ENCODE data around the gene APOL3. TPM values are rescaled to one million over a fixed set of nuclear protein-coding genes. Genes with fewer than 3 reads are reported as not detected.
"Not testable (repeated sequence)": the region's sequence is repeated elsewhere in the genome, so short reads cannot be mapped to it uniquely, and the experiment has no call there.

Gene APOL3
- polyA plus RNA-seq, 1 donor, result 9.1 TPM

- DNase-seq (ENCODE audit: low read depth), result no peak
Measured at GRCh38 chr22:36193171-36193570, 32.6 kb upstream of the APOL3 start.

- DNase-seq (ENCODE audit: low read depth), result no peak
Measured at GRCh38 chr22:36192542-36192941, 32.0 kb upstream of the APOL3 start.

DNA sequence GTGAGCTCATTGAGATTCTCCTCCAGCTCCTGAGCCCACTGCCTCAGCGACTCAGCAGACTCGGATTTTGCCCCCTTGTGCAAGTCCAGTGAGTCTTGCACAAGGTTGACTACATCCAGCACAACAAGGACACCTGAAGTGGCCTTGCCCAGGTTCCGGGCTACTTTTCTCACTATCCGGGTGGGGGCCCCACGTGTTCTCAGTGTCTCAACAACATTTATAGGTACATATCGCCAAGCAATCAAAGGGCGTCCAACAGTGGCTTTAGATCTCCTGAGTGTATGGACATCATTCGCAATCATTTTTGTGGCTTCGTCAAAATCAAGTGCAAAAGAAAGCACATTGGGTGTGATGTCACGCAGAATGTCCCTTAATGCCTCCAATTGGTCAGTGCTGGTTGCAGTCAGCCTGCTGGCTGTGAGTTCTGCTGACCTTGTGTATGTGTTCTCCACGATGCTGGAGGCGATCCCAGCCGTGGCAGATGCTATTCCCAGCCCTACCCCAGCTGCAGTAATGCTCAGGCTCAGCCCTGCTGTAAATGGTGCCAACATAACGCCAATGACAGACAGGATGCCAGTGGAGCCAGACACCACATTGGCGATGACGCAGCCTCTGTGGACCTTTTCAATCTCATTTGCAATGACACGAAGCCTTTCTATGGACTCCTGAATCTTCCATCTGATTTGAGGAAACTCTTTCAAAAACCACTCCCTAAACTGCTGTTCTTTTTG, 30.7 kb upstream of the APOL3 start:
- DNase-seq (ENCODE audit: low read depth), result no peak

- DNase-seq (ENCODE audit: low read depth), result not testable (repeated sequence)
Measured at GRCh38 chr22:36187862-36188261, 27.3 kb upstream of the APOL3 start.

DNA sequence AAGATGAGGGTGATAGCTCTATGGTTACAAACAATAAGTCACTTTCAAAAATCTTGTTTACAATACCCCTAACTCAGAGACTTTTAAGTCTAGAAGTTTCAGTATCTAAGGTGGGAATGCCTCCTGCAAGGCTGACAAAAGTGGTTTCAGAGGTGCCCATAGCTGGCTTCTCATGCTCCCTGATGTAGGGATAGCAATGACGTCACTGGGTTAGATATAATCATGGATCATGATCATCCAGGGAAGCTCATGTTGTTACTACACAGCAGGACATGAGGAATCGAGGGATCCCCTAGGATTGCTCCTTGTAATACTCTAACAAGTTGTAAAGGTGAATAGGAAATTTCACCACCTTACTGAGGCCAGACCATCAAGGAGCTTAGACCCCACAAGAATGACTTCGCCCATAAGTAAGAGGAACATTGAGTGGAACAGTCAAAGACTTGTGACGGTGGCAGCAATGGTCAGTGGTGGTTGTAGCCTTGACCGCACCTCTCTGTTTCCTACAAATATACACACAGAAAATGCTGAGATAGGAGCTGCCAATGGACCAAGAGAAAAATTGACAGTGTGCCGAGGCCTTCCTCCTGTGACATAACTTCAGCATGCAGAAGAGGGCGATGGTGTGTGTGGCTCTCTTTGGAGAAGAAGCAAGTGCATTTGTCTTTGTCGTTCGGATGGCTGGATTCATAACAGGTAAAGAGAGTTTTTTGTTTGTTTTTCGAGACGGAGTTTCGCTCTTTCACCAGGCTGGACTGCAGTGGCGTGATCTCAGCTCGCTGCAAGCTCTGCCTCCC, 25.5 kb upstream of the APOL3 start:
- no peak for DNase-seq (ENCODE audit: low read depth)

- DNase-seq (ENCODE audit: low read depth), result no peak
Measured at GRCh38 chr22:36184433-36185025, 24.0 kb upstream of the APOL3 start.

GRCh38 chr22:36183446-36183845, 22.9 kb upstream of the APOL3 start:
- DNase-seq (ENCODE audit: low read depth), result no peak

- DNase-seq (ENCODE audit: low read depth), result no peak
Measured at GRCh38 chr22:36182857-36183256, 22.3 kb upstream of the APOL3 start.

DNA sequence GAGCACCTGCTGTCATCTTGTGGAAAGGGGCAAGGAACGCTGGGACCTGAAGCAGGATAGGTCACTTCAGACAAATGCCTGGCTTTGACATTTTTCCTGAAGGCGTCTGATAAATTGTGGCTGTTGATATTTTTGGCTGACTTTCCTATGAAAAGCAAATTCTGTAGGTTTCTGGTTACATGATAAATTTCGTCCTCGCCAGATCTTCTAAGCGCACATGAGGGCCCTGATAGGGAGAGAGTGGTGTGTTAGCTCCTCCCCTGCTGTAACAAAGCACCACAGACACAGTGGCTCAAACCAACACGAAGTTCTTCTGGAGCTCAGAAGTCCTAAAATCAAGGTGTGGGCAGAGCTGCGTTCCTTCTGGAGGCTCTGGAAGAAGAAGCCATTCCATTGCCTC, 21.5 kb upstream of the APOL3 start:
- DNase-seq (ENCODE audit: low read depth), result no peak

- DNase-seq (ENCODE audit: low read depth), result no peak
Measured at GRCh38 chr22:36180928-36181327, 20.4 kb upstream of the APOL3 start.

DNA sequence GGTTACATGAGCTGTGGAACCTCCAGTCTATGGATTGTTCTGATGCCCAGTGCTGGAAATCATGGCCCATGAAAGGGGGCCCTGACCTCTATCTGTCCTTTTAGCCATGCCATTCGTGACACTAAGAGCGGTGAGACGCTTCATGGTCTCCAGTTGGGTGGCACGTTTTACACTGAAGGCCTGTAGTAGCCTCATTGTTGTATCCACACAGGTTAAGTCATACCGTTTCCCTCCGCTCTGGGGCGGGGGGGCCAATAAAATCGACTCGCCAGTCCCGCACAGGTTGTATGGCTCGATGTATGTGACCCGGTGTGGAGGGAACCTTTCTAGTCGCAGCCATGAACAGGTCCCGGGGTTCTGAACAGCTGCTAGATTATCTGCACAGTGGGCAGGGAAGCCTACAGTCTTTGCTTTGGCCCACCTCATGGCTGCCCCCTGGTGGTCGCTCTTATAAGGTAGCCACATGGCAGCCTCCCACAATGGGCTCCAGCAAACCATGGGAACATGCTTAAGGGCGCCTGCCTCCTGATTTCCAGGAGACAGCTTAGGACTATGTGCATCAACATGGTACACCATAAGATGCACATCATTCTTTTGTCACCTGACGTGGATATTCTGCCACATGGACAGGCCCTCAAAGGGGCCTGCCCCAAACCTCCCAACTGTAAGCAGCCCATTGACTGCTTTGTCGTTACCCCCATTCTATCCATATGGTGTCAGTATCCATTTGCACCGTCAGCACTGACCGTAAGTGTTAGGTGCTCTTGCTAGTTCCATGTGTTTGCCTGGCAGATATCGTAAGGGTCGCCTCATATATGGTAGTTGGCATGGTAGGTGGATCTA, 19.7 kb upstream of the APOL3 start:
- DNase-seq (ENCODE audit: low read depth), result no peak

GRCh38 chr22:36177160-36177559, 16.6 kb upstream of the APOL3 start:
- no peak for DNase-seq (ENCODE audit: low read depth)

DNA sequence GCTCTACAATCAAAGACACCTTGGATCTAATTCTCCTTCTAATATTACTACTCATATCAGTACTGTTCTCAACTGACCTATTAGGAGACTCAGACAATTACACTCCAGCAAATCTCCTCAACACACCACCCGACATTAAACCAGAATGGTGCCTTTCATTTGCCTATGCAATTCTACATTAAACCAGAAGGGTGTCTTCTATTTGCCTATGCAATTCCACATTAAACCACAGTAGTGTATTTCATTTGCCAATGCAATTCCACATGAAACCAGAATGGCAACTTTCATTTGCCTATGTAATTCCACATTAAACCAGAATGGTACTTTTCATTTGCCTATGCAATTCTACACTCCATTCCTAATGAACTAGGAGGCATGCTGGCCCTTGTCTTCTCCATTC, 15.3 kb upstream of the APOL3 start:
- DNase-seq (ENCODE audit: low read depth), result no peak

- no peak for DNase-seq (ENCODE audit: low read depth)
Measured at GRCh38 chr22:36171941-36172340, 11.4 kb upstream of the APOL3 start.

DNA sequence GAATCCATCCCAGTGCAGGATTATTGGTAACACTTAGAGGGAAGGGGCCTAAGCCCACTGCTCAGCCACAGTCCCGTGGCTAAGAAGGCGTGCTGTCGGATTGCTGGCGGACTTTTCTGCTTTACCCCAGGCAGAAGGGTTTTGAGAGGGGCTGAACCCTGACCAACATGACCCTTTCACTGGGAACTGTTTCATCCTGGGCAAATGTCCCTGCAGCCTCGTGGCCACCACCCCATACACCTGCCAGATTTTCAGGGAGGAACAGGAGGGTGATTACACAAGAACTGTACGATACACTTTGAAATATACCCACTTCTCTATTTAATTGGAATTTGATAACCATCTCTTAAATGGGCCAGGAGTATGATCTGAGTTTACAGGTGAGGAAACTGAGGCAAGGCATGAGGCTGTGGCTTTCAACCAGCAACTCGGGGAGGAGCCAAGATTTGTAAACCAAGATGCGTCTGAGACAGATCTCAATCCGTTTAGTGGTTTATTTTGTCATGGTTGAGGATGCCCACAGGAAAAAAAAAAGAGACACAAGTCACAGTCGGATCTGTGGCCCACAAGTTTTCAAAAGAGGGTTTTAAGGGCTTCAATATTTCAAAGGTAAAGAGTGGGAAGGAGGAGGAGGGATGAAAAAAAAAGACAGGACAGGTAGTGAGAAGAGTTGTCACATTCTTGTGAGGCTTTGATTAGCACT, 6.1 kb upstream of the APOL3 start:
- no peak for DNase-seq (ENCODE audit: low read depth)

GRCh38 chr22:36166086-36166485, 5.5 kb upstream of the APOL3 start:
- no peak for DNase-seq (ENCODE audit: low read depth)

- no peak for DNase-seq (ENCODE audit: low read depth)
Measured at GRCh38 chr22:36165141-36165540, 4.6 kb upstream of the APOL3 start.

DNA sequence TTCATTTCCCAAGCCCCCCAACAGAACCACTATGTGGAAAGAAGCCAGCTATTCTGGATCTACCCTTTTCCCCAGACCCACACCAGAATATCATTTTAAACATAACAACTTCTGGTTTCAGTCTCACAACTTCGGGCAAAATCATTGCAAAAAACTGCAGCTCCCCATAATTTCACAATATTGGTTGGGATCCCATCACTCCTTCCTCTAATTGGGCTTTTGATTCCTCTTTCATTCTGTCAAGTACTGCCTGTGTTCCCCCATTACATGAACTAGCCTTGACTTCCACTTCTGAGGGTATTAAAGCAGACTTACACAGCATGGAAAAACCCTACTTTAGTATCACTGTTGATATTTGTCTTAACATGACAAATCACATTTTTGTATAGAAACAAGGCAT, 4.1 kb upstream of the APOL3 start:
- no peak for DNase-seq (ENCODE audit: low read depth)

GRCh38 chr22:36163497-36163896, 2.9 kb upstream of the APOL3 start:
- DNase-seq (ENCODE audit: low read depth), result no peak

DNA sequence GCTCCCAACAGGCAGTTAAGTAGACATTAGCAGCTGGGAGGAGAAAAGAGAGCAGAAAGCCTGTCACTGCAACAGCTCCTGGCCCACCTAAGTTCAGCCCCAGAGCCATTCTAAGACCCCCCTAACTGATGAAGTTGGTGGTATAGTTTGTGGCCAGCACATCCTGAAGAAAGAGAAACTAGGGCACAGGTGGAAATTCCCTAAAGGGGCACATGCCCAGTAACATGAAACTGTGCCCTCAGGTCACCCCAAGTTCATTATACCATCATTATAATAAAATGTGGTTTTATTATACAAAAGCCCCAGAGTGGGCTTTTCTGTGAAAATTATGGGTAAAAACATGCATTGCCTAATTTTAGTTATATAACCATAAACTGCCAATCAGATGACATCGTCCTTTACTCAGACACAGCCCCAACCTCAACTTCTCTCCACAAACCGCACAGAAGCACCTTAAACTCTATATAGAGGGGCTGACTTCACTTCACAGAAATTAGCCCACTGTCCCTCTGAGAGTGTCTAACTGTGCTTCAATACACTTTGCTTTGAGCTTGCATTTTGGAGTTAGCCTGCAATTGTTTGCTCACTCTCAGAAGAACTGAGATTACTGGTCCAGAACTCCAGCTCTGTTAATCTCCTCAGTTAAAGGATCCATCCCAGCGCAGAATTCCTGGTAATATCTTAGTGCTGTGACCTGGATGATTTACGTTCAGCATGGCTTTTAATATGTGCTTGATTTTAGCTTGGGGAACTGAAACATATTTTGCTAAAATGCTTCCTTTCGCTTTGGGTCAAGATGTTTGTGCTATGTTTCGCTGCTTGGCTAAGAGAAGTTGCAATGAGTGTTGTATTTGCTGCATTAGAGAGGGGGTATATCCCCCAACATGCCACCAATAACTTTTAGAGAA, 1.8 kb upstream of the APOL3 start:
- DNase-seq (ENCODE audit: low read depth), result no peak

All from forelimb muscle (tissue), 1 donor.